Activated T-helper 2 cell treated with anti-CD3 and anti-CD28 coated beads, Interferon-gamma antibody, Interleukin-2, Interleukin-4, amounts not matched to agents 10 μg/mL and 5 μg/mL and 100 μg/mL, durations not matched to agents 14 hours and 24 hours and 36 hours (primary cell): Measurements from ENCODE around the gene SMAP1. TPM values are rescaled to one million over a fixed set of nuclear protein-coding genes. Genes with fewer than 3 reads are reported as not detected.

Source experiments
- DNase-seq: peaks from one replicate; pipeline ENCODE4 v3.0.0; 2021; ENCODE audit warnings: low spot score
- H3K27ac Mint-ChIP-seq: one replicate; pipeline ENCODE4 v1.8.0; 2021; ENCODE audit warnings: mixed read lengths
- H3K27me3 Mint-ChIP-seq: one replicate; pipeline ENCODE4 v1.8.0; 2021; ENCODE audit warnings: low read depth, mixed read lengths
- H3K36me3 Mint-ChIP-seq: one replicate; pipeline ENCODE4 v1.8.0; 2021; ENCODE audit warnings: low read depth, mixed read lengths
- H3K4me1 Mint-ChIP-seq: one replicate; pipeline ENCODE4 v1.8.0; 2021; ENCODE audit warnings: low read depth, mixed read lengths
- H3K4me3 Mint-ChIP-seq: one replicate; pipeline ENCODE4 v1.8.0; 2021; ENCODE audit warnings: low read depth, mild to moderate bottlenecking, moderate library complexity, mixed read lengths
- H3K9me3 Mint-ChIP-seq: one replicate; pipeline ENCODE4 v1.8.0; 2021; ENCODE audit warnings: mixed read lengths
- intact Hi-C: fragments of 100-400 bp; cut with micrococcal nuclease; formaldehyde crosslinking; loops from one replicate; pipeline ENCODE4 v1.15.1; 2023
- total RNA-seq: library from RNA; stranded (reverse); gene quantifications from 2 replicates; pipeline ENCODE4 v1.2.3, GENCODE V29; 2022

SMAP1 gene
- total RNA-seq, 1 donor from 2014 or later, result 26.0 TPM

GRCh38 chr6:70663881-70664466 is 3.7 kb upstream of the SMAP1 start:
- H3K27me3 Mint-ChIP-seq, result peaks cover 10% of the 10 kb centered on the region
- no peaks in the 10 kb centered on the region for H3K36me3 Mint-ChIP-seq
- H3K4me3 Mint-ChIP-seq, result no peak overlapping the region
- intact Hi-C loops, result no loop called here
- no peak overlapping the region for H3K27ac Mint-ChIP-seq
- H3K4me1 Mint-ChIP-seq, result peaks cover 18% of the 10 kb centered on the region
- no peak for DNase-seq
- no peaks in the 10 kb centered on the region for H3K9me3 Mint-ChIP-seq

GRCh38 chr6:70666706-70667105 is 977 bp upstream of the SMAP1 start:
- Mint-ChIP-seq H3K4me3 (no peak overlapping the region), H3K27me3 (peaks cover 8% of the 10 kb centered on the region), H3K36me3 (peaks cover 15% of the 10 kb centered on the region), H3K9me3 (no peaks in the 10 kb centered on the region), H3K27ac (peak overlapping the region; percentile 83), H3K4me1 (peaks cover 41% of the 10 kb centered on the region)
- intact Hi-C loops, result loop anchor here (1.0 to 5.0 kb wide), 4 partner anchors 15 to 254 kb away; partner anchors contain the start of genes FAM135A and SDHAF4
- DNase-seq, result no peak

GRCh38 chr6:70667256-70667710 is 400 bp upstream of the SMAP1 start:
- no peaks in the 10 kb centered on the region for H3K9me3 Mint-ChIP-seq
- H3K27ac Mint-ChIP-seq, result peak overlapping the region; percentile 83
- peaks cover 3% of the 10 kb centered on the region for H3K27me3 Mint-ChIP-seq
- peaks cover 18% of the 10 kb centered on the region for H3K36me3 Mint-ChIP-seq
- peaks cover 46% of the 10 kb centered on the region for H3K4me1 Mint-ChIP-seq
- intact Hi-C loops, result loop anchor here (1.0 to 5.0 kb wide), 4 partner anchors 16 to 255 kb away; partner anchors contain the start of genes FAM135A and SDHAF4
- no peak for DNase-seq
- peak overlapping the region; percentile 90 for H3K4me3 Mint-ChIP-seq

GRCh38 chr6:70668499-70668812 is 773 bp downstream of the SMAP1 start:
- Mint-ChIP-seq H3K27me3 (no peaks in the 10 kb centered on the region), H3K9me3 (no peaks in the 10 kb centered on the region), H3K4me3 (peak overlapping the region; percentile 90), H3K27ac (peak overlapping the region; percentile 64), H3K36me3 (peaks cover 18% of the 10 kb centered on the region), H3K4me1 (peaks cover 56% of the 10 kb centered on the region)
- intact Hi-C loops, result loop anchor here (2.0 to 5.0 kb wide), 4 partner anchors 18 to 256 kb away; partner anchors contain the start of genes FAM135A and SDHAF4
- no peak for DNase-seq

GRCh38 chr6:70669133-70669532 is 1.4 kb downstream of the SMAP1 start:
- peaks cover 18% of the 10 kb centered on the region for H3K36me3 Mint-ChIP-seq
- H3K27me3 Mint-ChIP-seq, result no peaks in the 10 kb centered on the region
- intact Hi-C loops, result loop anchor here (2.0 to 5.0 kb wide), 4 partner anchors 18 to 257 kb away; partner anchors contain the start of genes FAM135A and SDHAF4
- peaks cover 61% of the 10 kb centered on the region for H3K4me1 Mint-ChIP-seq
- no peak for DNase-seq
- peak overlapping the region; percentile 64 for H3K27ac Mint-ChIP-seq
- H3K4me3 Mint-ChIP-seq, result peak overlapping the region; percentile 90
- H3K9me3 Mint-ChIP-seq, result no peaks in the 10 kb centered on the region

- peak overlapping the region; percentile 7 for H3K27ac Mint-ChIP-seq
- intact Hi-C loops, result no loop called here
- no peaks in the 10 kb centered on the region for H3K9me3 Mint-ChIP-seq
- H3K36me3 Mint-ChIP-seq, result peaks cover 25% of the 10 kb centered on the region
- no peak overlapping the region for H3K4me3 Mint-ChIP-seq
- DNase-seq, result no peak
- no peaks in the 10 kb centered on the region for H3K27me3 Mint-ChIP-seq
- peaks cover 61% of the 10 kb centered on the region for H3K4me1 Mint-ChIP-seq
These were observed 4.9 kb downstream of the SMAP1 start for GRCh38 chr6:70672549-70672948.

- intact Hi-C loops, result no loop called here
- no peak overlapping the region for H3K4me3 Mint-ChIP-seq
- no peaks in the 10 kb centered on the region for H3K9me3 Mint-ChIP-seq
- peaks cover 61% of the 10 kb centered on the region for H3K4me1 Mint-ChIP-seq
- DNase-seq, result no peak
- peak overlapping the region; percentile 7 for H3K27ac Mint-ChIP-seq
- H3K27me3 Mint-ChIP-seq, result no peaks in the 10 kb centered on the region
- H3K36me3 Mint-ChIP-seq, result peaks cover 25% of the 10 kb centered on the region
These were observed 5.4 kb downstream of the SMAP1 start for GRCh38 chr6:70673054-70673453.

- intact Hi-C loops, result no loop called here
- no peak overlapping the region for H3K4me3 Mint-ChIP-seq
- peaks cover 58% of the 10 kb centered on the region for H3K4me1 Mint-ChIP-seq
- no peaks in the 10 kb centered on the region for H3K9me3 Mint-ChIP-seq
- no peak for DNase-seq
- peaks cover 25% of the 10 kb centered on the region for H3K36me3 Mint-ChIP-seq
- H3K27me3 Mint-ChIP-seq, result no peaks in the 10 kb centered on the region
- H3K27ac Mint-ChIP-seq, result no peak overlapping the region
These were observed 5.9 kb downstream of the SMAP1 start for GRCh38 chr6:70673601-70674000.

- Mint-ChIP-seq H3K4me3 (no peak overlapping the region), H3K27ac (no peak overlapping the region), H3K9me3 (no peaks in the 10 kb centered on the region), H3K4me1 (peaks cover 42% of the 10 kb centered on the region), H3K36me3 (peaks cover 19% of the 10 kb centered on the region), H3K27me3 (no peaks in the 10 kb centered on the region)
- DNase-seq, result no peak
- intact Hi-C loops, result no loop called here
These were observed 8.1 kb downstream of the SMAP1 start for GRCh38 chr6:70675822-70676221.

GRCh38 chr6:70676821-70677220 is 9.1 kb downstream of the SMAP1 start:
- H3K36me3 Mint-ChIP-seq, result peaks cover 9% of the 10 kb centered on the region
- intact Hi-C loops, result no loop called here

GRCh38 chr6:70680396-70680795 is 12.7 kb downstream of the SMAP1 start:
- Mint-ChIP-seq H3K4me3 (no peak overlapping the region), H3K27ac (no peak overlapping the region), H3K4me1 (peaks cover 22% of the 10 kb centered on the region)

More at GRCh38 chr6:70676821-70677220, 9.1 kb downstream of the SMAP1 start:
- no peaks in the 10 kb centered on the region for H3K27me3 Mint-ChIP-seq
- H3K4me3 Mint-ChIP-seq, result no peak overlapping the region
- H3K9me3 Mint-ChIP-seq, result no peaks in the 10 kb centered on the region
- H3K4me1 Mint-ChIP-seq, result peaks cover 32% of the 10 kb centered on the region
- DNase-seq, result no peak
- H3K27ac Mint-ChIP-seq, result no peak overlapping the region

GRCh38 chr6:70684794-70685493 is 17.3 kb downstream of the SMAP1 start:
- Mint-ChIP-seq H3K4me3 (no peak overlapping the region), H3K27ac (no peak overlapping the region)

More at GRCh38 chr6:70680396-70680795, 12.7 kb downstream of the SMAP1 start:
- Mint-ChIP-seq H3K36me3 (peaks cover 4% of the 10 kb centered on the region), H3K27me3 (no peaks in the 10 kb centered on the region), H3K9me3 (no peaks in the 10 kb centered on the region)
- intact Hi-C loops, result no loop called here
- DNase-seq, result no peak

More at GRCh38 chr6:70684794-70685493, 17.3 kb downstream of the SMAP1 start:
- intact Hi-C loops, result loop anchor here (5.0 kb wide), 2 partner anchors 313 to 327 kb away; no protein-coding TSS in a partner anchor
- Mint-ChIP-seq H3K36me3 (peaks cover 4% of the 10 kb centered on the region), H3K9me3 (no peaks in the 10 kb centered on the region), H3K27me3 (no peaks in the 10 kb centered on the region), H3K4me1 (peaks cover 27% of the 10 kb centered on the region)
- DNase-seq, result no peak
